GM18511 (cell line): ENCODE results near the gene CIAO1.
"Not testable (repeated sequence)": the region's sequence is repeated elsewhere in the genome, so short reads cannot be mapped to it uniquely, and the experiment has no call there.

Experiments
- ATAC-seq: cut with Tn5 transposase; IDR thresholded peaks from one replicate; pipeline ENCODE4 v1.9.1; 2021; ENCODE audit warnings: mild to moderate bottlenecking, moderate library complexity; ENCODE audit not compliant: unreplicated experiment

CIAO1 gene

GRCh38 chr2:96274355-96275056 lies 8.5 kb downstream of the CIAO1 start:
- ATAC-seq = no peak

- no peak for ATAC-seq
Observed at GRCh38 chr2:96276787-96277499, 10.9 kb downstream of the CIAO1 start.

GRCh38 chr2:96287273-96287856 lies 21.3 kb downstream of the CIAO1 start:
- no peak for ATAC-seq

- ATAC-seq = no peak
Observed at GRCh38 chr2:96291751-96292150, 25.7 kb downstream of the CIAO1 start.

- ATAC-seq = not testable (repeated sequence)
Observed at GRCh38 chr2:96294271-96294670, 28.2 kb downstream of the CIAO1 start.

GRCh38 chr2:96296925-96297324 lies 30.9 kb downstream of the CIAO1 start:
- no peak for ATAC-seq

- ATAC-seq = no peak
Observed at GRCh38 chr2:96301865-96302264, 35.8 kb downstream of the CIAO1 start.

GRCh38 chr2:96304606-96305005 lies 38.6 kb downstream of the CIAO1 start:
- no peak for ATAC-seq

GRCh38 chr2:96305091-96305978 lies 39.3 kb downstream of the CIAO1 start, which contains the start of gene SNRNP200:
Gene SNRNP200 (minus strand): TSS chr2:96305546. CDS start chr2:96305437, 109 bp downstream.
- ATAC-seq = peak; percentile 98

- no peak for ATAC-seq
Observed at GRCh38 chr2:96305979-96306308, 39.9 kb downstream of the CIAO1 start.

GRCh38 chr2:96306370-96306769 lies 40.3 kb downstream of the CIAO1 start:
- no peak for ATAC-seq

GRCh38 chr2:96308248-96308647 lies 42.2 kb downstream of the CIAO1 start:
- no peak for ATAC-seq

GRCh38 chr2:96315005-96315399 lies 49.0 kb downstream of the CIAO1 start:
- no peak for ATAC-seq

GRCh38 chr2:96315400-96316071 lies 49.5 kb downstream of the CIAO1 start:
- peak; percentile 58 for ATAC-seq

- ATAC-seq = no peak
Observed at GRCh38 chr2:96316999-96317398, 51.0 kb downstream of the CIAO1 start.

- ATAC-seq = no peak
Observed at GRCh38 chr2:96317584-96317997, 51.6 kb downstream of the CIAO1 start.

- ATAC-seq = no peak
Observed at GRCh38 chr2:96318723-96319122, 52.7 kb downstream of the CIAO1 start.

GRCh38 chr2:96319396-96319795 lies 53.4 kb downstream of the CIAO1 start:
- no peak for ATAC-seq

- no peak for ATAC-seq
Observed at GRCh38 chr2:96320326-96320725, 54.3 kb downstream of the CIAO1 start.
